Choroid plexus epithelial cell (primary cell): ENCODE data around the gene CTTNBP2.

ENCODE experiments used
- DNase-seq: peaks from one replicate; pipeline ENCODE4 v3.0.0-alpha.2; 2010; ENCODE audit warnings: low read depth
- H3K4me3 ChIP-seq: 2 replicates; pipeline ENCODE4 v1.5.1; 2011; ENCODE audit warnings: low read depth, mild to moderate bottlenecking, control low read depth, low read length, moderate library complexity
- CTCF ChIP-seq: conservative IDR thresholded peaks from 2 replicates; pipeline ENCODE4 v1.5.1; 2011; ENCODE audit warnings: low read depth, mild to moderate bottlenecking, control low read depth, inconsistent platforms, low read length, moderate library complexity

Gene CTTNBP2

DNA sequence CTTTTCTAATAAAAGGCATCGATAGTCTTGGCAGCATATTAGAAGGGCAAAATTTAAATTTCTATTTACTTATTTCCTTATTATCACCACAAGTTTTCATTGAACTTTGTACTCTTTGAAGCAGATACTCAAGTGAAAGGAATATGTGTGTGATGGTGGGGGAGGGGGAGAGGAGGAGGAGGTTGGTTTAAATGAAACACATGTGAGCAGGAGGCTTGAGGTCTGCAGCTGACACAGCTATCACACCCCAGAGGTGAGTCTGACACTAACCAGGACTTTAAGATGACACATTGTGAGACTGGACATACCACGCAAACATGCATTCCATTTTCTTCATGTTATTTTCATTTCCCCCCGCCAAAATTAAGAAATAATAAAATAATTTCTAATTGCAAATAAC is 63.3 kb downstream of the CTTNBP2 start:
- TF ChIP-seq CTCF: no peak
- no peak overlapping the region for H3K4me3 ChIP-seq
- no peak for DNase-seq

- no peak for TF ChIP-seq CTCF
- H3K4me3 ChIP-seq: no peak overlapping the region
- no peak for DNase-seq
These were observed 64.1 kb downstream of the CTTNBP2 start for GRCh38 chr7:117808910-117809705.

DNA sequence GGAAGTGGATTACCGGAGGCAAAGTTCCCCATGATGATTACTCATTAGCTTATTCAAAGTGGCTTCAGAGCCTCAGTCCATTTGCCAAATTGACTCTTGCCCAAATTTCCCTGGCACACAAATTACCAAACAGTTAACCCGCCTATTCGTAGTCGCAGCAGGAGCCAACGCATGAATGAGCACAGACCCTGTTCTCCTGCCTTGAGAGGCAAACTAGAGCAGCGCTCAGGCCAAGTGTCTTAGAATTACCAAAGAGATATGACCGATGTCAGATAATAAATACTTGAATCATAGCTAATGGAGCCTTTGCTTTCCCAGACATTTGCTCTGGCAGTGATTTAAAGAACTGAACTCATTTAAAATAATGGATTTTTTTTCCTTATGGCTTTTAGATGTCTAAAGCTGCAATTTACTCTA is 64.9 kb downstream of the CTTNBP2 start:
- no peak for DNase-seq
- H3K4me3 ChIP-seq: no peak overlapping the region
- no peak for TF ChIP-seq CTCF

- DNase-seq: no peak
- H3K4me3 ChIP-seq: no peak overlapping the region
- no peak for TF ChIP-seq CTCF
These were observed 65.6 kb downstream of the CTTNBP2 start for GRCh38 chr7:117807676-117808075.

- DNase-seq: no peak
- no peak overlapping the region for H3K4me3 ChIP-seq
- TF ChIP-seq CTCF: no peak
These were observed 67.2 kb downstream of the CTTNBP2 start for GRCh38 chr7:117806011-117806410.

DNA sequence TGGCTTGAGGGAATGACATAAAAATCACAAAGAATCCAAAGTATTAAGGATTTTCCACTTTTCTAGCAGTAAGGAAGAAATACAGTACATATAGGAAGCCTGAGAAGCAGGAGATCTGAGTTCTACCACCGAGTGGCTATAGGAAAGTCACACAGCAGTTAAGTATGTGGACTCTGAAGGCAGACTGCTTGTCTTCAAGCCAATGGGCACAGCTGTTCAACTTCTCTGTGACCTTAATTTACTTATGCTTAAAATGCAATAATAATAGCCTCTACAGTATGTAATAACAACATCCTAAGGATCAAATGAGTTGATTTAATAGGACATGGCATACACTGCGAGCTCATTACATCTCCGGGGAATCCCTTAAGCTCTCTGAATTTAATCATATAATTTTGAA is 68.0 kb downstream of the CTTNBP2 start:
- no peak for DNase-seq
- no peak for TF ChIP-seq CTCF
- H3K4me3 ChIP-seq: no peak overlapping the region

- TF ChIP-seq CTCF: no peak
- DNase-seq: no peak
- H3K4me3 ChIP-seq: no peak overlapping the region
These were observed 69.8 kb downstream of the CTTNBP2 start for GRCh38 chr7:117803476-117803875.
